Liver (tissue), 9 donors: Measurements from ENCODE around the gene SKI. TPM values are rescaled to one million over a fixed set of nuclear protein-coding genes. Genes with fewer than 3 reads are reported as not detected.

Experiments used
- DNase-seq: peaks from one replicate; pipeline ENCODE4 v3.0.0-alpha.2; 2017; ENCODE audit warnings: low spot score
- H3K27ac ChIP-seq, 2 donors: one replicate each; pipeline ENCODE4 v1.7.0; 2013; ENCODE audit warnings: inconsistent platforms in 2 of 2, low read length in 2 of 2, control low read depth in 1 of 2, low read depth in 1 of 2, mild to moderate bottlenecking in 1 of 2
- H3K27me3 ChIP-seq, 4 donors: one replicate each; pipeline versions ENCODE4 v1.6.1 to v1.7.0; 2013; ENCODE audit warnings: low read length in 3 of 4, inconsistent platforms in 1 of 4, mild to moderate bottlenecking in 1 of 4, moderate library complexity in 1 of 4; ENCODE audit not compliant: control insufficient read depth in 4 of 4, insufficient read depth in 4 of 4
- H3K36me3 ChIP-seq, 4 donors: one replicate each; pipeline versions ENCODE4 v1.6.1 to v1.7.0; 2013; ENCODE audit warnings: low read length in 3 of 4, mild to moderate bottlenecking in 3 of 4, low read depth in 1 of 4, moderate library complexity in 1 of 4; ENCODE audit not compliant: control insufficient read depth in 4 of 4, insufficient read depth in 3 of 4
- H3K4me1 ChIP-seq, 4 donors: one replicate each; pipeline versions ENCODE4 v1.6.1 to v1.7.0; 2013; ENCODE audit warnings: low read length in 3 of 4, mild to moderate bottlenecking in 3 of 4, moderate library complexity in 1 of 4; ENCODE audit not compliant: control insufficient read depth in 4 of 4, insufficient read depth in 4 of 4
- H3K4me3 ChIP-seq, 3 donors: one replicate each; pipeline versions ENCODE4 v1.6.1 to v1.7.0; 2013; ENCODE audit warnings: low read length in 3 of 3, control low read depth in 1 of 3, low read depth in 1 of 3, mild to moderate bottlenecking in 1 of 3
- H3K9ac ChIP-seq, 2 donors: one replicate each; pipeline ENCODE4 v1.7.0; 2013; ENCODE audit warnings: low read length in 2 of 2, mild to moderate bottlenecking in 2 of 2, moderate library complexity in 2 of 2, control low read depth in 1 of 2, low read depth in 1 of 2
- H3K9me3 ChIP-seq, 4 donors: one replicate each; pipeline versions ENCODE4 v1.6.1 to v1.7.0; 2013; ENCODE audit warnings: low read length in 3 of 4; ENCODE audit not compliant: control insufficient read depth in 4 of 4
- ATF3 ChIP-seq: IDR thresholded peaks from 2 replicates; pipeline ENCODE4 v1.6.1; 2016; ENCODE audit warnings: antibody characterized with exemption
- CTCF ChIP-seq: fragments of 150-350 bp; IDR thresholded peaks from 2 replicates; pipeline ENCODE4 v1.5.1; 2017; ENCODE audit warnings: improper control_type of control experiment, low read depth, low read length; ENCODE audit not compliant: missing input control
- EGR1 ChIP-seq, 2 donors: IDR thresholded peaks; 2 replicates each; pipeline ENCODE4 v1.6.1; 2016 to 2018; ENCODE audit warnings: antibody characterized with exemption in 2 of 2, low read depth in 2 of 2
- FOXA1 ChIP-seq: IDR thresholded peaks from 2 replicates; pipeline ENCODE4 v1.6.1; 2016; ENCODE audit warnings: antibody characterized with exemption
- FOXA2 ChIP-seq: IDR thresholded peaks from 2 replicates; pipeline ENCODE4 v1.6.1; 2016; ENCODE audit warnings: antibody characterized with exemption
- GABPA ChIP-seq, 2 donors: IDR thresholded peaks in 1 of 2; conservative IDR thresholded peaks in 1 of 2; 2 replicates each; pipeline ENCODE4 v1.6.1; 2016; ENCODE audit warnings: antibody characterized with exemption in 2 of 2, mild to moderate bottlenecking in 1 of 2, moderate library complexity in 1 of 2
- HNF4A ChIP-seq, 2 donors: conservative IDR thresholded peaks; 2 replicates each; pipeline ENCODE4 v1.6.1; 2016; ENCODE audit warnings: antibody characterized with exemption in 2 of 2, mild to moderate bottlenecking in 2 of 2
- HNF4G ChIP-seq: IDR thresholded peaks from 2 replicates; pipeline ENCODE4 v1.6.1; 2016; ENCODE audit warnings: antibody characterized with exemption
- JUND ChIP-seq, 2 donors: IDR thresholded peaks; 2 replicates each; pipeline ENCODE4 v1.6.1; 2016; ENCODE audit warnings: antibody characterized with exemption in 2 of 2
- NR2F2 ChIP-seq: IDR thresholded peaks from 2 replicates; pipeline ENCODE4 v1.6.1; 2016; ENCODE audit warnings: antibody characterized with exemption
- RAD21 ChIP-seq, 2 donors: IDR thresholded peaks; 2 replicates each; pipeline ENCODE4 v1.6.1; 2016; ENCODE audit warnings: antibody characterized with exemption in 2 of 2, mild to moderate bottlenecking in 2 of 2
- REST ChIP-seq: IDR thresholded peaks from 2 replicates; pipeline ENCODE4 v1.6.1; 2016; ENCODE audit warnings: antibody characterized with exemption, mild to moderate bottlenecking
- RXRA ChIP-seq, 2 donors: IDR thresholded peaks; 2 replicates each; pipeline ENCODE4 v1.6.1; 2017 to 2018; ENCODE audit warnings: antibody characterized with exemption in 2 of 2, mild to moderate bottlenecking in 1 of 2
- TAF1 ChIP-seq: conservative IDR thresholded peaks from 2 replicates; pipeline ENCODE4 v1.6.1; 2016; ENCODE audit warnings: antibody characterized with exemption, mild to moderate bottlenecking
- YY1 ChIP-seq: IDR thresholded peaks from 2 replicates; pipeline ENCODE4 v1.6.1; 2016; ENCODE audit warnings: antibody characterized with exemption, mild to moderate bottlenecking
- ZBTB33 ChIP-seq: IDR thresholded peaks from 2 replicates; pipeline ENCODE4 v1.6.1; 2016; ENCODE audit warnings: antibody characterized with exemption
- WGBS: extraction: QIAGEN DNeasy Blood & Tissue Kit; methylation state at CpG from one replicate; pipeline ENCODE4 v1.1.7; 2013; 5-methylcytosine and 5-hydroxymethylcytosine counted together
- polyA plus RNA-seq, 2 donors: library from polyadenylated mRNA; stranded (reverse) in 1 of 2; unstranded in 1 of 2; fragments of 200-250 nt in 1 of 2; fragments of >200 nt in 1 of 2; fragmentation: Nextera tagmentation in 1 of 2; extraction: Ambion mirVana in 1 of 2; gene quantifications; one replicate each; pipeline versions ENCODE4 v1.2.1 to v1.2.3, GENCODE V29; 2013 to 2015
- total RNA-seq, 2 donors: library from RNA; depleted of rRNA; stranded (reverse); fragments of >200 nt; gene quantifications; one replicate each; pipeline ENCODE4 v1.2.3, GENCODE V29; 2014
- TF ChIP-seq, protein P1 (sequence below): IDR thresholded peaks from 2 replicates; pipeline ENCODE4 v1.6.1; 2016; ENCODE audit warnings: antibody characterized with exemption
- donor health status: healthy.
- donor health status: healthy.
- donor health status: healthy.
- donor health status: healthy.
- donor health status: healthy.

SKI gene
- total and polyA plus RNA-seq, 4 donors = 3.2 to 21.3 (median 19.5) TPM

DNA sequence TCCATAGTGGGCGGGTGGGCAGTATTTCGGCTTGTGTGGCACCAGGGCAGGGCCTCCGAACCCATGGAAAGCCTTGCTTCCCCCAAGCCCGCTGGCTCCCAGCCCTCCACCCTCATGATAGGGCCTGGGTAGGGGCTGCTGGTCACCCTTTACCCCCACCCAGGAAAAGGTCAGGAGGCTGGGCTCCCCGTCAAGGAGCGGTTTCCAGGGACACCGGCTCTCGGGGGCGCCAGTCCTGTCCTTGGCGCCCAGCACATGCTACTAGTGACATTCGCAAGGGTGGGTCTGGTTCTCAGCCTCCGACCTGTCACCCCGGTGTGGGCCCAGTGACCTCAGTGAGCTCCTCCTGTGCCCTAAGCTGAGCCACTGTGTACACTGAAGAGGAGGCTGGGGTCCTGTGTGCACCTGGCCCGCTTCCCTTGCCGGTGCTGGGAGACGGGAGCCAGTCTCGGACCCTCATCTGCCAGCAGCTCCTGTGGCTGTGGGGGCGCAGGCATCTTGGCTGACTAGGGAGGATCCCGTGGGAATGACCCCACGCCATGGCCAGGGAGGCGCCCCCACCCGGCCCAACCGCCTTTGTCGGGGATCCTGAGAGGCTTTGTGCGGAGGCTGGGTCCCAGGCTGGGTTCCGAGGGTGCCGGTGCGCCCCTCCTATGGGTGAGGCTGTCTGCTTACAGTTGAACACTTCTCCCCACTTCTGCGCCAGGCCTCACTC, 54.6 kb downstream of the SKI start:
- H3K36me3 ChIP-seq = peaks cover 0 to under 1% (median 0%) of the 10 kb centered on the region in 4 donors
- peaks cover 23 to 49% (median 36%) of the 10 kb centered on the region in 4 donors for H3K4me1 ChIP-seq
- WGBS = 94% methylated on average over 29 of the region's 29 CpGs
- TF ChIP-seq YY1 = no peak
- no peak for TF ChIP-seq RAD21 (IDR thresholded peaks at IDR 0.05)
- peak overlapping the region in 1 of 2 donors; percentile 25 for H3K27ac ChIP-seq
- H3K9ac ChIP-seq = no peak overlapping the region
- H3K9me3 ChIP-seq = no peaks in the 10 kb centered on the region
- no peaks in the 10 kb centered on the region for H3K27me3 ChIP-seq
- no peak overlapping the region for H3K4me3 ChIP-seq
- DNase-seq = no peak

- H3K9ac ChIP-seq = no peak overlapping the region
- H3K27me3 ChIP-seq = no peaks in the 10 kb centered on the region
- no peak for TF ChIP-seq HNF4G
- TF ChIP-seq HNF4A (conservative IDR thresholded peaks at IDR 0.05) = no peak
- TF ChIP-seq FOXA1 = no peak
- no peak for TF ChIP-seq EGR1 (IDR thresholded peaks at IDR 0.05; ENCODE audit: low read depth in 2 of 2)
- no peak for TF ChIP-seq FOXA2
- TF ChIP-seq GABPA (IDR thresholded peaks at IDR 0.05 in 1 of 2, conservative IDR thresholded peaks at IDR 0.05 in 1 of 2) = no peak
- no peak for TF ChIP-seq JUND (IDR thresholded peaks at IDR 0.05)
- TF ChIP-seq RXRA (IDR thresholded peaks at IDR 0.05) = no peak
- TF ChIP-seq NR2F2 = no peak
- no peak for TF ChIP-seq ZBTB33
- no peak for TF ChIP-seq REST
- TF ChIP-seq RAD21 (IDR thresholded peaks at IDR 0.05) = no peak
- TF ChIP-seq CTCF = no peak
- TF ChIP-seq, protein P1, sequence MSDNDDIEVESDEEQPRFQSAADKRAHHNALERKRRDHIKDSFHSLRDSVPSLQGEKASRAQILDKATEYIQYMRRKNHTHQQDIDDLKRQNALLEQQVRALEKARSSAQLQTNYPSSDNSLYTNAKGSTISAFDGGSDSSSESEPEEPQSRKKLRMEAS = no peak
- TF ChIP-seq ATF3 = no peak
- no peak for TF ChIP-seq YY1
- TF ChIP-seq TAF1 = no peak
- no peak overlapping the region for H3K4me3 ChIP-seq
- no peaks in the 10 kb centered on the region for H3K36me3 ChIP-seq
- H3K9me3 ChIP-seq = no peaks in the 10 kb centered on the region
- no peak for DNase-seq
- WGBS = 93% methylated on average over 21 of the region's 21 CpGs
- H3K4me1 ChIP-seq = peaks cover 24 to 46% (median 34%) of the 10 kb centered on the region in 4 donors
- peak overlapping the region; percentile 25 to 93 for H3K27ac ChIP-seq
Observed at GRCh38 chr1:2283371-2283990, 55.4 kb downstream of the SKI start.
